ENCODE results near the gene PPIG. TPM values are rescaled to one million over a fixed set of nuclear protein-coding genes. Genes with fewer than 3 reads are reported as not detected.
"Not testable (repeated sequence)": the region's sequence is repeated elsewhere in the genome, so short reads cannot be mapped to it uniquely, and the experiment has no call there.

The PPIG gene
- total and polyA plus RNA-seq, 7 donors: 25.7 to 54.0 (median 41.3) TPM

DNA sequence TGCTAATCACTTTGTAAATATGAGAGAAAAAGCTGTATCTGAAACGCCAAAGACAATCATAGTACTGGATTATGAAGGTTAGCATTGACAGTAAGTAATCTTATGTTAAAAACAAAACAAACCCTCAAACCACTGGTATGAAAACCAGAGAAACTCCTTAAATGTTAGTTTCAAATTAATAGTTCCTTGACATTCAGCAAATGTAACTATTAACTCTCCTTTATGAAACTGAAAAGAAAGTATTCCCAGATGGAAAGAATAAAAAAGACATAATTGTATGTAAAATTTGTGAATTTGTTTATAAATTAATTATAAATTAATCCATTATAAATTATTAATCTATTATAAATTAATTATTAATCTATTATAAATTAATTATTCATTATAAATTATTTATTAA, 22.8 kb upstream of the PPIG start:
- Histone ChIP-seq H3K27me3 (no peaks in the 10 kb centered on the region), H3K4me3 (no peak overlapping the region), H3K36me3 (peaks cover 0 to 23% (median under 1%) of the 10 kb centered on the region in 4 donors), H3K4me1 (no peaks in the 10 kb centered on the region), H3K9me3 (no peaks in the 10 kb centered on the region), H3K27ac (no peak overlapping the region)
- DNase-seq: no peak
- intact Hi-C loops (cut with DNase I): no loop called here
- 95 to 97% methylated on average over 1 of the region's 1 CpG for WGBS, 2 donors
- TF ChIP-seq POLR2A (IDR thresholded peaks at IDR 0.05) (no peak), POLR2AphosphoS5 (IDR thresholded peaks at IDR 0.05) (no peak), EP300 (IDR thresholded peaks at IDR 0.05) (no peak)
- TF ChIP-seq, protein P1, sequence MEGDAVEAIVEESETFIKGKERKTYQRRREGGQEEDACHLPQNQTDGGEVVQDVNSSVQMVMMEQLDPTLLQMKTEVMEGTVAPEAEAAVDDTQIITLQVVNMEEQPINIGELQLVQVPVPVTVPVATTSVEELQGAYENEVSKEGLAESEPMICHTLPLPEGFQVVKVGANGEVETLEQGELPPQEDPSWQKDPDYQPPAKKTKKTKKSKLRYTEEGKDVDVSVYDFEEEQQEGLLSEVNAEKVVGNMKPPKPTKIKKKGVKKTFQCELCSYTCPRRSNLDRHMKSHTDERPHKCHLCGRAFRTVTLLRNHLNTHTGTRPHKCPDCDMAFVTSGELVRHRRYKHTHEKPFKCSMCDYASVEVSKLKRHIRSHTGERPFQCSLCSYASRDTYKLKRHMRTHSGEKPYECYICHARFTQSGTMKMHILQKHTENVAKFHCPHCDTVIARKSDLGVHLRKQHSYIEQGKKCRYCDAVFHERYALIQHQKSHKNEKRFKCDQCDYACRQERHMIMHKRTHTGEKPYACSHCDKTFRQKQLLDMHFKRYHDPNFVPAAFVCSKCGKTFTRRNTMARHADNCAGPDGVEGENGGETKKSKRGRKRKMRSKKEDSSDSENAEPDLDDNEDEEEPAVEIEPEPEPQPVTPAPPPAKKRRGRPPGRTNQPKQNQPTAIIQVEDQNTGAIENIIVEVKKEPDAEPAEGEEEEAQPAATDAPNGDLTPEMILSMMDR (IDR thresholded peaks at IDR 0.05): no peak

DNA sequence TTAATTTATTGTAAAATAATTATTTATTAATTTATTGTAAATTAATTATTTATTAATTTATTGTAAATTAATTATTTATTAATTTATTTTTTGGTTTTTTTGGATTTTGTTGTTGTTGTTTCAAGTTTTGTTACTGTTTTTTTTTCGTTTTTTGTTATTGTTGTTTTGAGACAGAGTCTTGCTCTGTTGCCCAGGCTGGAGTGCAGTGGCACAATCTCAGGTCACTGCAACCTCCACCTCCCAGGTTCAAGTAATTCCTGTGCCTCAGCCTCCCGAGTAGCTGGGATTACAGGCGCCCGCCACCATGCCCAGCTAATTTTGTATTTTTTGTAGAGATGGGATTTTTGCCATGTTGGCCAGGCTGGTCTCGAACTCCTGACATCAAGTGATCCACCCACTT, 22.1 kb upstream of the PPIG start:
- H3K4me3 ChIP-seq; H3K27ac ChIP-seq; DNase-seq; H3K9me3 ChIP-seq; intact Hi-C loops (cut with DNase I); H3K4me1 ChIP-seq; H3K27me3 ChIP-seq: not testable (repeated sequence)
- peaks cover 0 to 17% (median 0%) of the 10 kb centered on the region in 4 donors for H3K36me3 ChIP-seq
- 96 to 97% methylated on average over 5 of the region's 5 CpGs for WGBS, 2 donors

DNA sequence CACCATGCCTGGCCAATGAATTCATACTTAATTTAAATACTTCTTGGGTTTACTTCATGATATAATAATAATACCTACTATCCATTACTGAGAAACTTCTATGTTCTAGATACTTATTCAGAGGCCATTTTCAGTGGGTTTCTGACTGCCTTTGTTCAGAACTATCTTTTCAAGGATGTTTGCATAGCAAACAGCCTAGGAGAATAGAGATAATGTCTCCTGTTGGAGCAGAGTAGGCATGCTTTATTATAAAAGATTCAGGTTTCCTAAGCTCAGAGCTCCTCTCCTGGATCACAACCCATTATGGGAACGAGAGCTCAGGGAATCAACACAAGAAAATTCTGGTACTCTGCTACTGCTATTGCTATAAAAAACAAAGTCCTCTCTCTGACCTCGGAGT, 21.6 kb upstream of the PPIG start:
- Histone ChIP-seq H3K27me3 (no peaks in the 10 kb centered on the region), H3K4me3 (no peak overlapping the region), H3K4me1 (no peaks in the 10 kb centered on the region), H3K9me3 (no peaks in the 10 kb centered on the region), H3K36me3 (peaks cover 0 to 17% (median 0%) of the 10 kb centered on the region in 4 donors), H3K27ac (no peak overlapping the region)
- no peak for DNase-seq
- TF ChIP-seq, protein P1 (IDR thresholded peaks at IDR 0.05): no peak
- no peak for TF ChIP-seq POLR2AphosphoS5 (IDR thresholded peaks at IDR 0.05)
- TF ChIP-seq EP300 (IDR thresholded peaks at IDR 0.05): no peak
- TF ChIP-seq POLR2A (IDR thresholded peaks at IDR 0.05): no peak
- intact Hi-C loops (cut with DNase I): no loop called here
- WGBS, 2 donors: 81 to 94% methylated on average over 2 of the region's 2 CpGs

DNA sequence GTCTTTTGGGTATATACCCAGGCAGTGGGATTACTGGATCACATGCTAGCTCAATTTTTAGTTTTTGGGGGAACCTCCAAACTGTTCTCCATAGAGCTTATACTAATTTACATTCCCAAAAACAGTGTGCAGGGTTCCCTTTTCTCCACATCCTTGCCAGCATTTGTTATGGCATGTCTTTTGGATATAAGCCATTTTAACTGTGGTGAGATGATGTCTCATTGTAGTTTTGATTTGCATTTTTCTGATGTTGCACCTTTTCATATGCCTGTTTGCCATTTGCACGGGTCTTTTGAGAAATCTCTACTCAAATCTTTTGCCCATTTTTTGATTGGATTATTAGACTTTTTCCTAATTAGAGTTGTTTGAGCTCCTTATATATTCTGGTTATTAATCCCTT, 18.5 kb upstream of the PPIG start:
- no peak overlapping the region for H3K4me3 ChIP-seq
- no peaks in the 10 kb centered on the region for H3K4me1 ChIP-seq
- peaks cover 0 to 3% (median 0%) of the 10 kb centered on the region in 4 donors for H3K36me3 ChIP-seq
- no peak for DNase-seq
- H3K9me3 ChIP-seq: no peaks in the 10 kb centered on the region
- WGBS, 2 donors: 45 to 100% methylated on average over 1 of the region's 1 CpG
- TF ChIP-seq, protein P1 (IDR thresholded peaks at IDR 0.05): no peak
- no peak for TF ChIP-seq EP300 (IDR thresholded peaks at IDR 0.05)
- TF ChIP-seq POLR2A (IDR thresholded peaks at IDR 0.05): no peak
- TF ChIP-seq POLR2AphosphoS5 (IDR thresholded peaks at IDR 0.05): no peak
- no peaks in the 10 kb centered on the region for H3K27me3 ChIP-seq
- no peak overlapping the region for H3K27ac ChIP-seq
- intact Hi-C loops (cut with DNase I): no loop called here

DNA sequence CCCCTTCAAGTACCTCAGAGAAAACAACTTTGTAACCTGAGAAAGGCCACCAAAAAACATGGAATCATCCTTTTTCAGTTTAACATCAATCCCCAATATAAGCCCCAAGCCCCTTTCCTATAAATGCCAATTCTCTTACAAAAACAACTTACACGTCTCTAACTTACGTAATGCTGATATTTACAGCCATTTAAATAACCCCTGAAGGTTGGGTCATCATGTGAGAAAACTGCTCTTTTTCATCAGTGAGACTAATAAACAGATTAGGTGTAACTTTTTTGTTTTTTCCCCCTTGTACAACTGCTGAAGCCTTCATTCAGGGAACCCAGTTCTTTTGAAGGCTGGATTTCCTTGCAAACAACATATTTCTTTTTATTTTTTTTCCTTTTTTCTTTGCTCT, 14.2 kb upstream of the PPIG start:
- TF ChIP-seq POLR2AphosphoS5 (IDR thresholded peaks at IDR 0.05): no peak
- TF ChIP-seq POLR2A (IDR thresholded peaks at IDR 0.05): no peak
- TF ChIP-seq EP300 (IDR thresholded peaks at IDR 0.05): no peak
- TF ChIP-seq, protein P1 (IDR thresholded peaks at IDR 0.05): no peak
- DNase-seq: no peak
- 93 to 95% methylated on average over 2 of the region's 2 CpGs for WGBS, 2 donors
- no peaks in the 10 kb centered on the region for H3K27me3 ChIP-seq
- no peak overlapping the region for H3K4me3 ChIP-seq
- no peaks in the 10 kb centered on the region for H3K9me3 ChIP-seq
- H3K4me1 ChIP-seq: peaks cover 0 to 19% (median 10%) of the 10 kb centered on the region in 4 donors
- H3K27ac ChIP-seq: no peak overlapping the region
- intact Hi-C loops (cut with DNase I): no loop called here
- peaks cover 0 to 3% (median 0%) of the 10 kb centered on the region in 4 donors for H3K36me3 ChIP-seq

DNA sequence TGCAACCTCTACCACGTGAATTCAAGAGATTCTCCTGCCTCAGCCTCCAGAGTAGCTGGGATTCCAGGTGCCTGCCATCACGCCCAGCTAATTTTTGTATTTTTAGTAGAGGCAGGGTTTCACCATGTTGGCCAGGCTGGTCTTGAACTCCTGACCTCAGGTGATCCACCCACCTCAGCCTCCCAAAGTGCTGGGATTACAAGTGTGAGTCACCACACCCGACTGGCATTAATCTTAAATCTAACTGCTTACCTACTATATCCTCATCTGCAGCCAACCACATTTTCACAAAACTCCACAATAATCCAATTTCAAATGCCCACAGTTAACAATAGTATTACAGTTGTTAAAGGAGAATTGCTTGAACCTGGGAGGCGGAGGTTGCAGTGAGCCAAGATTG, 13.4 kb upstream of the PPIG start:
- H3K4me1 ChIP-seq: peaks cover 0 to 19% (median 10%) of the 10 kb centered on the region in 4 donors
- WGBS, 2 donors: 85 to 94% methylated on average over 4 of the region's 4 CpGs
- H3K9me3 ChIP-seq; intact Hi-C loops (cut with DNase I); H3K36me3 ChIP-seq; H3K4me3 ChIP-seq; DNase-seq; H3K27ac ChIP-seq; H3K27me3 ChIP-seq: not testable (repeated sequence)

Data from sigmoid colon (tissue), 7 donors.